ENCODE measurements around the gene POGLUT2. TPM values are rescaled to one million over a fixed set of nuclear protein-coding genes. Genes with fewer than 3 reads are reported as not detected.

The POGLUT2 gene
- total RNA-seq, 2 donors from 2014 or later = 0.22 to 0.37 TPM

DNA sequence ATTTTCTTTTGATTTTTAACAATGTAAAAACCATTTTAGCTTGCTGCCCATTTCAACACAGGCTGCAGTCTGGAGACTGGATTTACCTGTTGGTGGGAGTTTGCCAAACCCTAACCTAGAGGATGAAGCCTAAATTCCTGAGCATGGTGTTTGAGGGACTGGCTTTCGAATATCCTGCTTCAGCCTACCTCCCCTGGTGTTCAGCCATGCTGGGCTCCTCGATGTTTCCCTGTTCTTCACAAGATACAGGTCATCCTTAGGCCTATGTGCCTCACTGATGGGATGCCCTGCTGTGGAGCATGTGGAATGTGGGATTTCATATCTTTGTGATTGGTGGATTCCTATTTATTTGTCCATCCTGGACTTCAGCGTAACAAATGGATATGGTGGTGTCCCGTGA is 26.6 kb upstream of the POGLUT2 start:
- H3K27ac Mint-ChIP-seq = no peak overlapping the region
- H3K4me1 Mint-ChIP-seq = peaks cover 3% of the 10 kb centered on the region

DNA sequence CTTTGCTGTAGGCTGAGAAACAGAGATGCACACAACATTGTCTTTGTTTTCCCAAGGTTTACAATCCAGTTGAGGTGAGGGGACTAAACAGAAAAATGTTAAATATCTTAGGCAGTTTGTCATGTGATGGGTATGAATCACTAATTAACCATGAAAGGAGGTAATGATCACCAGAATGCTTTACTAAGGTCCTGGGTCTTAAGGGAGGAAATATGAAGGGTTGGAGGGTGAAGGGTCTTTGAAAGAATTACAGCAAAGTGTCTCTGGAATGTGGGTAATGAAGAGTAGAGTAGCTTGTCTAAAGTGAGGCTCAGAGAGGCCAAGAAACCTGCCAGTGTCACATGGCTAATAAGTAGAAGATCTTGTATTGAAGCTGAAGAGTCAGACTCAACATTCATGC is 19.1 kb upstream of the POGLUT2 start:
- peaks cover 12% of the 10 kb centered on the region for H3K36me3 Mint-ChIP-seq (ENCODE audit: low read depth)

More for the DNA sequence above, 26.6 kb upstream of the POGLUT2 start:
- no peak for ATAC-seq
- no peaks in the 10 kb centered on the region for H3K27me3 Mint-ChIP-seq
- no peaks in the 10 kb centered on the region for H3K9me3 ChIP-seq (ENCODE audit: control insufficient read depth, low read length, poor library complexity, severe bottlenecking)
- peaks cover 8% of the 10 kb centered on the region for H3K36me3 Mint-ChIP-seq (ENCODE audit: low read depth)
- no peak overlapping the region for H3K4me3 Mint-ChIP-seq
- DNase-seq = no peak

DNA sequence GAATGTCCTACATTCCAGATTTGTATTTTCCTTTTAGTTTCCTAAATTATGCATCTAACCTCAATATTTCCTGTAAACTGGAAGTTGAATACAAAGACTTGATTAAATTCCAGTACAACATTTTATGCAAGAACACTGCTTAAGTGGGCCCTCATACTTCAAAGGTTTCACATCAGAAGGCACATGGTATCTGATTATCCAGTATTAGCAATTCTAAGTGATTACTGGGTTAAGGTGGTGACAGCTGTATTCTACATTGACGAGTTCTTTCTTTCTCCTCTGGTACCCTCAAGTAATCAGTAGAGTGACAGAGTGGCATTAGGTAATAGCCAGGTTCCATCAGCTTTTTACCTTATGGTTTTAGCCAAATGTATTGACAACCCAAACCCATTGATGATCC is 18.5 kb upstream of the POGLUT2 start:
- no peaks in the 10 kb centered on the region for H3K9me3 ChIP-seq (ENCODE audit: control insufficient read depth, low read length, poor library complexity, severe bottlenecking)
- no peak overlapping the region for H3K4me3 Mint-ChIP-seq
- no peaks in the 10 kb centered on the region for H3K27me3 Mint-ChIP-seq
- DNase-seq (no peak), ATAC-seq (no peak)
- H3K4me1 Mint-ChIP-seq = peaks cover 11% of the 10 kb centered on the region
- peaks cover 9% of the 10 kb centered on the region for H3K36me3 Mint-ChIP-seq (ENCODE audit: low read depth)
- H3K27ac Mint-ChIP-seq = no peak overlapping the region

More for the DNA sequence above, 19.1 kb upstream of the POGLUT2 start:
- peaks cover 11% of the 10 kb centered on the region for H3K4me1 Mint-ChIP-seq
- no peaks in the 10 kb centered on the region for H3K27me3 Mint-ChIP-seq
- ATAC-seq = no peak
- no peak overlapping the region for H3K4me3 Mint-ChIP-seq
- no peaks in the 10 kb centered on the region for H3K9me3 ChIP-seq (ENCODE audit: control insufficient read depth, low read length, poor library complexity, severe bottlenecking)
- DNase-seq = no peak
- H3K27ac Mint-ChIP-seq = no peak overlapping the region

DNA sequence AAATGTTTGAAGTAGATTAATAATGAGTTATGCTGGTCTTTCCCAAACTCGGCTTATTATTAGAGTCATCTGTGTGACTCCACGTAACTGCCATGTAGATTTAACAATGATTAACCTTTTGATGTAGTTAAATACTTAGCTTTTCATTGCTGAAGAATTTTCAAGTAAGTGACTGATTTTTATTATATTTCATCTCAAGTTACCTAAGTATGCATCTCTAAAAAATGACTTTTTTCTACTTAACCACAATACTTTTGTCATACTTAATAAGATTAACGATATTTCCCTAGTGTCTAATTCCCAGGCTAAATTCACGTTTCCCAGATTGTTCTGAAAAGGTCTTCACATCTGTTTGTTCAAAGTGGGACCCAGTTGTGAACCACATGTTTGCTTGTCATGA is 17.9 kb upstream of the POGLUT2 start:
- peaks cover 4% of the 10 kb centered on the region for H3K36me3 Mint-ChIP-seq (ENCODE audit: low read depth)
- H3K27me3 Mint-ChIP-seq = no peaks in the 10 kb centered on the region
- DNase-seq = no peak
- no peak overlapping the region for H3K27ac Mint-ChIP-seq
- peaks cover 11% of the 10 kb centered on the region for H3K4me1 Mint-ChIP-seq
- ATAC-seq = no peak
- H3K4me3 Mint-ChIP-seq = no peak overlapping the region
- no peaks in the 10 kb centered on the region for H3K9me3 ChIP-seq (ENCODE audit: control insufficient read depth, low read length, poor library complexity, severe bottlenecking)

DNA sequence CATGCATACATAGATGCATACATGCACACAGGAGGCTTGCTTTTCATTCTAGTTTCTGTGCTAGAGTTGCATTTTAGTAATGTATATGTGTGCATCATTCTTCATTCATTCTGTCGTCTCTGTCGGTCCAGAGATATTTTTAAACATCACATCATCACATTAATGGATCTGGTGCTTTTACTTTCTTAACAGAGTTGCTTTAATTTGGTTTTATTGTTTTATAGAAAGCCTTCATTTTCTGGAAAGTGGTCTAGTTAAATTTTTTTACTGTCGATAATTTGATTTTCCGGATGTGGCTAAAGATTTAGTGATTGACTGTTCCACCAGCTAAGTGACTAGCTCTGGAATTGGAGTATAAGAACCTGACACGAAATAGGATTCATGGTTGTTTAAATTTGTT is 17.0 kb upstream of the POGLUT2 start:
- Mint-ChIP-seq H3K27ac (no peak overlapping the region), H3K4me1 (peaks cover 11% of the 10 kb centered on the region), H3K27me3 (no peaks in the 10 kb centered on the region), H3K4me3 (no peak overlapping the region), H3K36me3 (ENCODE audit: low read depth) (peaks cover 4% of the 10 kb centered on the region)
- ATAC-seq (no peak), DNase-seq (no peak)
- H3K9me3 ChIP-seq (ENCODE audit: control insufficient read depth, low read length, poor library complexity, severe bottlenecking) = no peaks in the 10 kb centered on the region

DNA sequence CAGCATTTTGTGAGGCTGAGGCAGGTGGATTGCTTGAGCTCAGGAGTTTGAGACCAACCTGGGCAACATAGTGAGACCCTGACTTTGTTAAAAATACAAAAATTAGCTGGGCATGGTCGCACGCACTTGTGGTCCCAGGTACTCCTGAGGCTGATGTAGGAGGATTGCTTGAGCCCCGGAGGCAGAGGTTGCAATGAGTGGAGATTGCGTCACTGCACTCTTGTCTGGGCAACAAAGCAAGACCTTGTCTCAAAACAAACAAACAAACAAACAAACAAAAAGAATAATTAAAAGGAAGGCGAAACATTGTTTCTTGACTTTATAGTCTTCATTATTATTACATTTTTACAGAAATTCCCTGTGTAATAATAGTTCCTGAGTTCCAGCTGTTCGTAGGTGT is 16.0 kb upstream of the POGLUT2 start:
- peaks cover 6% of the 10 kb centered on the region for H3K36me3 Mint-ChIP-seq (ENCODE audit: low read depth)
- ATAC-seq = no peak

DNA sequence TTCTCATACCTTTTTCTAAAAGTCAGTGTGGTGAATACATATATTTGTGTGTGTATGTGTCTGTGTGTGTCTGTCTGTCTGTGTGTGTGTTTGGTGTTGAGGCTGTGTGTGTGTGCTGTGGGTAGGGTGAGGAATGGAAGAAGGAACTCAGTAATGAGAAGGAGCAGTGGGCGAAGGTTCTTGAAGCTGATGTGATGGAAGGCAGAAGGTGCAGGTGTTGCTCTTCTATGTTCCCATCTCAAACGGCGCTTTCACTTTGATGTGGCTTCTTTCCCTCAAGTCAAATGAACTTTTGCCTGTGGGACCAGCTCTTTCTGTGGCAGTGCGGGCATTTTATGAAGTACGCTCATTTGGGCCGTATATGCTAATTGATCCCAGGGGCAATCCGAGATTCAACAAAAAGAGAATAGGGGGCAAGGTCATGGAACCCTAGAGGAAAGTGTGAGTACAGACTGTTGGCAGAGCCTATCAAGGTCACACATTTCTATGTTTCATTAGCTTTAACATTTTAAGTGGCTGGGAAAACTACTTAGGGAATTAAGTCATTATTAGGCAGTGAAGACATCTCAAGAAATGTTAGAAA is 15.3 kb upstream of the POGLUT2 start:
- Mint-ChIP-seq H3K27me3 (no peaks in the 10 kb centered on the region), H3K27ac (no peak overlapping the region), H3K36me3 (ENCODE audit: low read depth) (peaks cover 6% of the 10 kb centered on the region), H3K4me1 (peaks cover 11% of the 10 kb centered on the region), H3K4me3 (no peak overlapping the region)
- no peaks in the 10 kb centered on the region for H3K9me3 ChIP-seq (ENCODE audit: control insufficient read depth, low read length, poor library complexity, severe bottlenecking)
- ATAC-seq (no peak), DNase-seq (no peak)

More for the DNA sequence above, 16.0 kb upstream of the POGLUT2 start:
- no peaks in the 10 kb centered on the region for H3K27me3 Mint-ChIP-seq
- no peak overlapping the region for H3K27ac Mint-ChIP-seq
- peaks cover 11% of the 10 kb centered on the region for H3K4me1 Mint-ChIP-seq
- H3K4me3 Mint-ChIP-seq = no peak overlapping the region
- no peaks in the 10 kb centered on the region for H3K9me3 ChIP-seq (ENCODE audit: control insufficient read depth, low read length, poor library complexity, severe bottlenecking)
- no peak for DNase-seq

DNA sequence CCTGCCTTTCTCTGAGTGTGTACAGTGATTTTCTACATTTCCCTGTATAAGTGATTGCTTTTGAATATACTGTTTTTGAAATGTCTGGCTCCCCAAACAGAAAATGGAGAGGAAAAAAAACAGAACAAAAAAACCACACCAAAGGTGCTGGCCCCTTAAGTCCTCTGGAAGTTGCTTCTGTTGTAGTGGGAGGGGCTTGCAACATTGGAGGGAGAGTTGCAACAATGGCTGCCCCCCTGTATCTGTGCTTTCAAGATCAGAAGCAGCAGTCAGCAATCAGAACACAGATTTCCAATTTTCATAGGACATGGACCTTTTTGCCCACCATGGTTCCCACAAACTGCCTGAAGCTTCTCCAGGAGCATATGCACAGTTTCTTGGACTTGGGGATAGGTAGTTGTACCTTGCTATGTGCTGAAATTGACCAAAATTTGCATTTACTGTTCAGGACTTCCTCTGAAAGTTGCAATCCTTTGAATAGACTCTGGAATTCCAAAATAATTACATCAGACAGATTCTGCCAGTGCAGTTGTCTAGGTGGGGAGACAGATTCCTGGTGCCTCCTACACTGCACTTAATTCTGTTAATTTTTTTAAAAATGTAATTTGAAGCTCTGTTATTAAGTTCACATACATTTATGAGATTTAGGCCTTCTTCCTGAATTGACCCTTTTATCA is 14.0 kb upstream of the POGLUT2 start:
- H3K27ac Mint-ChIP-seq = no peak overlapping the region
- ATAC-seq (no peak), DNase-seq (no peak)
- H3K9me3 ChIP-seq (ENCODE audit: control insufficient read depth, low read length, poor library complexity, severe bottlenecking) = no peaks in the 10 kb centered on the region
- H3K4me3 Mint-ChIP-seq = no peak overlapping the region
- H3K4me1 Mint-ChIP-seq = peaks cover 16% of the 10 kb centered on the region
- H3K27me3 Mint-ChIP-seq = no peaks in the 10 kb centered on the region
- H3K36me3 Mint-ChIP-seq (ENCODE audit: low read depth) = peaks cover 6% of the 10 kb centered on the region

DNA sequence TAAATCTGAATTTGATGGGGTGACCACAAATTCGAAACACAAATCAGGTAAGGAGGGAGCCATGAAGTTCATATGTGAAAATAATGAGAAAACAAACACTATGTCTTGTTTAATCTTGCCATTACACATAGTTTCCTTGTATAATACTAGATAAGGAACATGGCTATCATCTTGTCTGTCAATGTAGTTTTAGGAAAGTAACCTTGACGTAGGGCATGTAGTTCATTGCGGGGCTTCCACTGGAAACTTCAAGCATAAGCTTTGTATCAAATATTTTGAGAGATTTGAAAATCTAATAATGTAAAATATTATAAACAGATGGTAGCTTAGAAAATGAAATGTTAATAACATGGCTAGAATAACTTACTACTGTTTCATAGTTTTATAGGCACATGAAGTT is 8.9 kb upstream of the POGLUT2 start:
- Mint-ChIP-seq H3K36me3 (ENCODE audit: low read depth) (peaks cover 2% of the 10 kb centered on the region), H3K4me1 (peaks cover 7% of the 10 kb centered on the region), H3K27ac (no peak overlapping the region), H3K27me3 (no peaks in the 10 kb centered on the region), H3K4me3 (no peak overlapping the region)
- ATAC-seq (no peak), DNase-seq (no peak)
- H3K9me3 ChIP-seq (ENCODE audit: control insufficient read depth, low read length, poor library complexity, severe bottlenecking) = no peaks in the 10 kb centered on the region

DNA sequence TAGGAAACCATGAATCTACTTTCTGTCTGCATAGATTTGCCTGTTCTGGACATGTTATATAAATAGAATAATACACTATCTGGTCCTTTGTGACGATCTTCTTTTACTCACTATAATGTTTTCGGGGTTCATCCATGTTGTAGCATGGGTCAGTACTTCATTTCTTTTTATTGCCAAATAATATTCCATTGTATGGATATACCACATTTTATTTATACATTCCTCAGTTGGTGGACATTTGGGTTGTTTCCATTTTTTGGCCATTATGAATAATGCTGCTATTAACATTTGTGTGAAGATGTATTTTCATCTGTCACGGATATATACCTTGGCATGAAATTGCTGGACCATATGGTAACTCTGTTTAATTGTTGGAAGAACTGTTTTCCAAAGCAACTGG is 6.9 kb upstream of the POGLUT2 start:
- ATAC-seq (no peak), DNase-seq (no peak)
- H3K4me3 Mint-ChIP-seq = no peak overlapping the region
- peaks cover 2% of the 10 kb centered on the region for H3K36me3 Mint-ChIP-seq (ENCODE audit: low read depth)
- no peaks in the 10 kb centered on the region for H3K27me3 Mint-ChIP-seq
- H3K9me3 ChIP-seq (ENCODE audit: control insufficient read depth, low read length, poor library complexity, severe bottlenecking) = no peaks in the 10 kb centered on the region
- no peak overlapping the region for H3K27ac Mint-ChIP-seq
- H3K4me1 Mint-ChIP-seq = peaks cover 13% of the 10 kb centered on the region

DNA sequence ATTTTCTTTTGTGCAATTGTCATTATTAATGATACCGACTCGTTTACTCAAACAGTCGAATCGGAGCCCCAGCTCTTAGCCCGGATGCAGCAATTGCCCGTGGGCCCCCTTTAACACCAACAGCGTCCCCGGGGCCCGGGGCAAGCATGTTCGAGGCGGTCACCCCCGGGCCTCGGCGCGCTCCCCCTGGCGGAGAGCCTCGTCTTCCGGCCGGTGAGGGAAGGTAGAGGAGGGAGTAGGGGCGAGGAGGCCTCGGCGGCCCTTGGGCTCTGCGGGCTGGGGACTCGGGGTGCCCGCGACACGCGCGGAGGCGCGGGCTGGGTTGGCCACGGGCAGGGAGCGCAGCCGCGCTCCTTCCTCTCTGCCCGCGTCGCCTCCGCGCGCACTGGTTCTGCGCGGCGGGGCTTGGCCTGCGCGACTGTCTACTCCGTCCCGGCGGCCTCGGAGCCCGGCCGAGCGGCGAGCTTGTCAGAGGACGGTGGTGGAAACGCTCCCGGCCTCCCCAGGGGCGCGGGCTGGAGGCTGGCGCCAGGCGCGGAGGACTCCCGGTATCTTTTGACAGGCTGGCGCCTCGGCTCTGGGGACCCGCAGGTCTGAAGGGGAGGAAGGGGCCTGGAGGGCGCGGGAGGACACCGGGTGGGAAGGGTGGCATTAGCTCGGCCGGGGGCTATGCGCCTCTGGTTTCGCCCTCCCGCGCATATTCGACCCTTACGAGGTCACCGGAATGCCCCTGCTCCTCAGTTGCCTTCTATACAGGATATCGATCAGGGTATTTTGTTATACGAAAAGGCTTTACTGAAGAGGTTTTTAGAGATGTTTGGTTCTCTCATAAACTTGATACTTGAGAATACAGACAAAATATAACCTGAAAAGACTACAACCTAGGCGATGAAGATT is 1.6 kb upstream of the POGLUT2 start:
- Mint-ChIP-seq H3K4me1 (peaks cover 14% of the 10 kb centered on the region), H3K27me3 (peaks cover 5% of the 10 kb centered on the region), H3K27ac (peak overlapping the region; percentile 67), H3K36me3 (ENCODE audit: low read depth) (no peaks in the 10 kb centered on the region), H3K4me3 (peak overlapping the region; percentile 93)
- DNase-seq (peak; percentile 73 to 80 (median 74)), ATAC-seq (peak; percentile 88)
- H3K9me3 ChIP-seq (ENCODE audit: control insufficient read depth, low read length, poor library complexity, severe bottlenecking) = no peaks in the 10 kb centered on the region

DNA sequence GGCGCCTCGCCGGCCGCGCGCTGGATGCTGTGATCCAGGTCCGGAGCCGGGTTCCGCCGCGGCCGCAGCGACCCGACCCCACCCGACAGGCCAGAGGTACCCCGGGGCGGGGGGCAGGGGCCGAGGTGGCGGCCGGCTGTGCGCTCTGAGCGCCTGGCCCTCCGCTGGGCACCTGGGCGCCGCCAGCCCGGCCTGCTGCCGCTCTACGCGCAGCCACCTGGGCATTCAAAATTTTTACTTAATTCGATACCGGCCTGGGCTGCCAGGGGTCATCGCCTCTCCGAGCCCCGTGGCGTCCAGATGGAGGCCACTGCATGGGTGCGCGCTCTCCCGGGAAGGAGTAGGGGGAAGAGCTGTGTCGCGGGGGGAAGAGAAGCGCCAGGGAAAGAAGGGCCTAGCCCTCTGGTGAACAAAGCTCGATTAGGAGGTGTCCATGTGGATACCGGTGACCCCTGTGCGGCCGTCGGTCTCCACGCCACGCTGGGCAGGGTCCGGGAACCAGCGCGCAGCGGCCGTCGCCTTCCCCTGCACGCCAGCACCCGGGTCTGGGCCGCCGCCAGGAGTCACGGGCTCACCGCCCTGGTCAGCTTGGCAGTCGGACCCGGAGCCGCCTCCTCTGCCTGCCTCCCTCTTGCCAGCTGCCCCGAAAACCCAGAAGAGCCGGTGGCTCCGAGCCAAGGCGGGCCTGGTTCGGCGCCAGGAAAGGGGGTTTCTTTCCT is 809 bp upstream of the POGLUT2 start:
- no peaks in the 10 kb centered on the region for H3K36me3 Mint-ChIP-seq (ENCODE audit: low read depth)
- peaks cover 5% of the 10 kb centered on the region for H3K27me3 Mint-ChIP-seq
- peak in 1 of 3 donors; percentile 13 for DNase-seq
- ATAC-seq = peak; percentile 2
- H3K4me3 Mint-ChIP-seq = peak overlapping the region; percentile 93
- peak overlapping the region; percentile 59 for H3K27ac Mint-ChIP-seq
- peaks cover 14% of the 10 kb centered on the region for H3K4me1 Mint-ChIP-seq
- no peaks in the 10 kb centered on the region for H3K9me3 ChIP-seq (ENCODE audit: control insufficient read depth, low read length, poor library complexity, severe bottlenecking)

All from T-helper 17 cell (primary cell).